Peyer's patch (tissue), 4 donors: ENCODE measurements around the gene SWT1.

ENCODE experiments used
- CTCF ChIP-seq, 6 experiments: fragments of 450-650 bp in 4 of 6; fragments of 200-600 bp in 2 of 6; sonication (generic) in 1 of 6; IDR thresholded peaks; one replicate each; pipeline ENCODE4 v1.5.1; 2017 to 2019; ENCODE audit warnings: antibody characterized with exemption in 6 of 6, mild to moderate bottlenecking in 3 of 6, moderate library complexity in 1 of 6
- POLR2A ChIP-seq, 2 donors: fragments of 450-650 bp; IDR thresholded peaks; one replicate each; pipeline ENCODE4 v1.5.1; 2017; ENCODE audit warnings: antibody characterized with exemption in 2 of 2, mild to moderate bottlenecking in 2 of 2, moderate library complexity in 2 of 2

- TF ChIP-seq POLR2A (IDR thresholded peaks at IDR 0.05) (no peak), CTCF (IDR thresholded peaks at IDR 0.05) (no peak)
These were observed 143.2 kb downstream of the SWT1 start for GRCh38 chr1:185300152-185300551.
